Measurements from ENCODE around the gene C2CD3. TPM values are rescaled to one million over a fixed set of nuclear protein-coding genes. Genes with fewer than 3 reads are reported as not detected.
"Not testable (repeated sequence)": the region's sequence is repeated elsewhere in the genome, so short reads cannot be mapped to it uniquely, and the experiment has no call there.

C2CD3 gene
- total and polyA plus RNA-seq, 7 donors = 5.1 to 14.4 (median 9.7) TPM

- TF ChIP-seq CTCF (IDR thresholded peaks at IDR 0.05) = no peak
- Histone ChIP-seq H3K36me3 (ENCODE audit: insufficient read depth in 1 of 2, low read depth in 1 of 2) (no peaks in the 10 kb centered on the region), H3K4me3 (no peak overlapping the region), H3K9me3 (no peaks in the 10 kb centered on the region), H3K4me1 (peaks cover 22% of the 10 kb centered on the region), H3K27ac (no peak overlapping the region), H3K27me3 (ENCODE audit: insufficient read depth in 3 of 3, low read length in 2 of 3) (no peaks in the 10 kb centered on the region)
- ATAC-seq = no peak
- intact Hi-C loops (cut with DNase I) = no loop called here
- DNase-seq = no peak
- WGBS, 3 donors = 94 to 98% (median 97%) methylated on average over 4 of the region's 4 CpGs
Measured at GRCh38 chr11:74144592-74144991, 26.2 kb downstream of the C2CD3 start.

GRCh38 chr11:74142624-74143023, 28.2 kb downstream of the C2CD3 start:
- H3K36me3 ChIP-seq (ENCODE audit: insufficient read depth in 1 of 2, low read depth in 1 of 2) = no peaks in the 10 kb centered on the region
- TF ChIP-seq CTCF (IDR thresholded peaks at IDR 0.05) = no peak
- WGBS, 3 donors = 85 to 91% (median 88%) methylated on average over 3 of the region's 3 CpGs
- no peaks in the 10 kb centered on the region for H3K9me3 ChIP-seq
- ATAC-seq (no peak), DNase-seq (no peak)
- no peak overlapping the region for H3K4me3 ChIP-seq
- intact Hi-C loops (cut with DNase I) = no loop called here
- H3K27ac ChIP-seq = no peak overlapping the region
- peaks cover 35% of the 10 kb centered on the region for H3K4me1 ChIP-seq
- H3K27me3 ChIP-seq (ENCODE audit: insufficient read depth in 3 of 3, low read length in 2 of 3) = no peaks in the 10 kb centered on the region

- no peaks in the 10 kb centered on the region for H3K36me3 ChIP-seq (ENCODE audit: insufficient read depth in 1 of 2, low read depth in 1 of 2)
- no peak for TF ChIP-seq CTCF (IDR thresholded peaks at IDR 0.05)
- ATAC-seq (no peak), DNase-seq (no peak)
- WGBS, 3 donors = 59 to 83% (median 66%) methylated on average over 3 of the region's 3 CpGs
- intact Hi-C loops (cut with DNase I) = no loop called here
- H3K27me3 ChIP-seq (ENCODE audit: insufficient read depth in 3 of 3, low read length in 2 of 3) = no peaks in the 10 kb centered on the region
- no peaks in the 10 kb centered on the region for H3K9me3 ChIP-seq
- peaks cover 30% of the 10 kb centered on the region for H3K4me1 ChIP-seq
- H3K27ac ChIP-seq = no peak overlapping the region
- H3K4me3 ChIP-seq = no peak overlapping the region
Measured at GRCh38 chr11:74141908-74142307, 28.9 kb downstream of the C2CD3 start.

- H3K27me3 ChIP-seq (ENCODE audit: insufficient read depth in 3 of 3, low read length in 2 of 3) = no peaks in the 10 kb centered on the region
- no peak overlapping the region for H3K27ac ChIP-seq
- H3K4me1 ChIP-seq = peaks cover 30% of the 10 kb centered on the region
- H3K9me3 ChIP-seq = no peaks in the 10 kb centered on the region
- H3K4me3 ChIP-seq = no peak overlapping the region
- no peak for TF ChIP-seq CTCF (IDR thresholded peaks at IDR 0.05)
- ATAC-seq (peak; percentile 17 to 74 (median 50)), DNase-seq (no peak)
- 71 to 78% (median 74%) methylated on average over 2 of the region's 2 CpGs for WGBS, 3 donors
- H3K36me3 ChIP-seq (ENCODE audit: insufficient read depth in 1 of 2, low read depth in 1 of 2) = peaks cover 0 to 4% of the 10 kb centered on the region in 2 donors
- intact Hi-C loops (cut with DNase I) = no loop called here
Measured at GRCh38 chr11:74141241-74141695, 29.5 kb downstream of the C2CD3 start.

- H3K4me3 ChIP-seq; ATAC-seq; DNase-seq; H3K9me3 ChIP-seq; intact Hi-C loops (cut with DNase I); H3K27me3 ChIP-seq (ENCODE audit: insufficient read depth in 3 of 3, low read length in 2 of 3): not testable (repeated sequence)
- 95 to 97% (median 97%) methylated on average over 1 of the region's 1 CpG for WGBS, 3 donors
- H3K4me1 ChIP-seq = peaks cover 30% of the 10 kb centered on the region
- peak overlapping the region; percentile 82 for H3K27ac ChIP-seq
- H3K36me3 ChIP-seq (ENCODE audit: insufficient read depth in 1 of 2, low read depth in 1 of 2) = peaks cover 0 to 14% of the 10 kb centered on the region in 2 donors
Measured at GRCh38 chr11:74139919-74140431, 30.8 kb downstream of the C2CD3 start.
